ENCODE measurements around the gene AARS2. TPM values are rescaled to one million over a fixed set of nuclear protein-coding genes. Genes with fewer than 3 reads are reported as not detected.

AARS2 gene
- total RNA-seq, 4 donors from 2014 or later = 14.2 to 23.1 (median 17.7) TPM

GRCh38 chr6:44267252-44267651 is 45.9 kb downstream of the AARS2 start:
- TF ChIP-seq, protein P1, sequence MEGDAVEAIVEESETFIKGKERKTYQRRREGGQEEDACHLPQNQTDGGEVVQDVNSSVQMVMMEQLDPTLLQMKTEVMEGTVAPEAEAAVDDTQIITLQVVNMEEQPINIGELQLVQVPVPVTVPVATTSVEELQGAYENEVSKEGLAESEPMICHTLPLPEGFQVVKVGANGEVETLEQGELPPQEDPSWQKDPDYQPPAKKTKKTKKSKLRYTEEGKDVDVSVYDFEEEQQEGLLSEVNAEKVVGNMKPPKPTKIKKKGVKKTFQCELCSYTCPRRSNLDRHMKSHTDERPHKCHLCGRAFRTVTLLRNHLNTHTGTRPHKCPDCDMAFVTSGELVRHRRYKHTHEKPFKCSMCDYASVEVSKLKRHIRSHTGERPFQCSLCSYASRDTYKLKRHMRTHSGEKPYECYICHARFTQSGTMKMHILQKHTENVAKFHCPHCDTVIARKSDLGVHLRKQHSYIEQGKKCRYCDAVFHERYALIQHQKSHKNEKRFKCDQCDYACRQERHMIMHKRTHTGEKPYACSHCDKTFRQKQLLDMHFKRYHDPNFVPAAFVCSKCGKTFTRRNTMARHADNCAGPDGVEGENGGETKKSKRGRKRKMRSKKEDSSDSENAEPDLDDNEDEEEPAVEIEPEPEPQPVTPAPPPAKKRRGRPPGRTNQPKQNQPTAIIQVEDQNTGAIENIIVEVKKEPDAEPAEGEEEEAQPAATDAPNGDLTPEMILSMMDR (IDR thresholded peaks at IDR 0.05) = no peak
- TF ChIP-seq POLR2A (IDR thresholded peaks at IDR 0.05) = no peak
- no peak for TF ChIP-seq EP300 (IDR thresholded peaks at IDR 0.05)
- Histone ChIP-seq H3K9me3 (no peaks in the 10 kb centered on the region), H3K36me3 (no peaks in the 10 kb centered on the region), H3K27ac (no peak overlapping the region), H3K4me1 (peaks cover 2 to 46% (median 25%) of the 10 kb centered on the region in 4 donors), H3K27me3 (peaks cover 0 to 41% of the 10 kb centered on the region in 2 donors), H3K4me3 (no peak overlapping the region)
- DNase-seq (ENCODE audit: low spot score in 2 of 2) = no peak
- 62 to 65% methylated on average over 10 of the region's 10 CpGs for WGBS, 2 donors

DNA sequence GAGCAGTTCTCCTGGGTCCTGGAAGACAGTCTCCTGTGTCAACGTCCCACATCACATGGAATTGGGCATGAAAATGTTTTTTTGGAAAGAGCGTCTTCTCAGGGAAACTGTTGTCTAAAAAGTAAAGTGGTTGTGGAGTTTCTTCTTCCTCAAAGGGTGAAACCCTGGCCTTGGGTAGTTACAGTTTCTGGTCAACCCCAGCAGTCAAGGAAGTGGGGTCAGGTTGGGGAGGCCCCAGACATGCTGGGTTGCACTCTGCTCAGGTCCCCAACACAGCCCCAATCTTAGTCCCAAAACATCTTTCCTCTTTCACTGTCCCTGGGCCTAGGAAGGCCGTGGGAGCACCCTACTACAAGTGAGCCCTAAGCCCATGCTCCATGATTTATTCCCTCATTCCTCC is 46.8 kb downstream of the AARS2 start:
- TF ChIP-seq POLR2A (IDR thresholded peaks at IDR 0.05) = no peak
- no peak for TF ChIP-seq EP300 (IDR thresholded peaks at IDR 0.05)
- TF ChIP-seq, protein P1 (IDR thresholded peaks at IDR 0.05) = no peak
- Histone ChIP-seq H3K36me3 (no peaks in the 10 kb centered on the region), H3K4me1 (peaks cover 2 to 55% (median 29%) of the 10 kb centered on the region in 4 donors), H3K27ac (no peak overlapping the region), H3K9me3 (no peaks in the 10 kb centered on the region), H3K27me3 (peaks cover 0 to 32% of the 10 kb centered on the region in 2 donors), H3K4me3 (no peak overlapping the region)
- no peak for DNase-seq (ENCODE audit: low spot score in 2 of 2)
- 73 to 81% methylated on average over 3 of the region's 3 CpGs for WGBS, 2 donors

- 59 to 66% methylated on average over 17 of the region's 17 CpGs for WGBS, 2 donors
- H3K27me3 ChIP-seq = peaks cover 0 to 27% of the 10 kb centered on the region in 2 donors
- H3K4me1 ChIP-seq = peaks cover 2 to 52% (median 29%) of the 10 kb centered on the region in 4 donors
- H3K27ac ChIP-seq = peak overlapping the region in 3 of 4 donors; percentile 84 to 92 (median 89)
- no peaks in the 10 kb centered on the region for H3K9me3 ChIP-seq
- TF ChIP-seq EP300 (IDR thresholded peaks at IDR 0.05) (no peak), POLR2A (IDR thresholded peaks at IDR 0.05) (no peak)
- TF ChIP-seq, protein P1 (IDR thresholded peaks at IDR 0.05) = no peak
- no peak for DNase-seq (ENCODE audit: low spot score in 2 of 2)
- H3K36me3 ChIP-seq = no peaks in the 10 kb centered on the region
- peak overlapping the region in 3 of 4 donors; percentile 82 to 95 (median 88) for H3K4me3 ChIP-seq
Measured at GRCh38 chr6:44265722-44266233, 47.4 kb downstream of the AARS2 start.

GRCh38 chr6:44265007-44265721 is 48.0 kb downstream of the AARS2 start, which contains the start of gene NFKBIE:
Gene NFKBIE (minus strand): TSS chr6:44265551. CDS start chr6:44265346, 205 bp downstream.
- H3K4me3 ChIP-seq = peak within 1 kb of the TSS; percentile 60 to 95 (median 85)
- DNase-seq (ENCODE audit: low spot score in 2 of 2) = peak; percentile 92 to 93
- peak within 1 kb of the TSS; percentile 74 to 92 (median 86) for H3K27ac ChIP-seq
- peaks cover 2 to 48% (median 29%) of the 10 kb centered on the region in 4 donors for H3K4me1 ChIP-seq
- peaks cover 0 to 3% (median 0%) of the 10 kb centered on the region in 3 donors for H3K36me3 ChIP-seq
- H3K9me3 ChIP-seq = no peaks in the 10 kb centered on the region
- H3K27me3 ChIP-seq = peaks cover 0 to 23% of the 10 kb centered on the region in 2 donors
- 1 to 2% methylated on average over 19 to 46 of the region's 72 CpGs for WGBS, 2 donors
- TF ChIP-seq, protein P1 (IDR thresholded peaks at IDR 0.05) = peak in 4 of 5 experiments; percentile 10 to 67 (median 30)
- TF ChIP-seq EP300 (IDR thresholded peaks at IDR 0.05) (peak; percentile 61 to 86), POLR2A (IDR thresholded peaks at IDR 0.05) (peak; percentile 62 to 86)
